DND-41 (cell line): ENCODE measurements around the gene PTPRD.

Experiments
- ATAC-seq: fragments of 200-7000 bp; cut with Tn5 transposase; 3 replicates; pipeline ENCODE4 v1.9.1; 2021; ENCODE audit warnings: low read depth; ENCODE audit not compliant: insufficient read depth
- DNase-seq: peaks from one replicate; pipeline ENCODE4 v3.0.0-alpha.2; 2020
- H2AFZ ChIP-seq: 2 replicates; pipeline ENCODE4 v1.6.0; 2012; ENCODE audit warnings: low read depth, low read length
- H3K27ac ChIP-seq: 2 replicates; pipeline ENCODE4 v1.5.1; 2012; ENCODE audit warnings: low read length, inconsistent platforms
- H3K27me3 ChIP-seq: fragments of 200-600 bp; sonication (generic); 2 replicates; pipeline ENCODE4 v1.6.0; 2012; ENCODE audit warnings: low read length, mild to moderate bottlenecking, inconsistent platforms; ENCODE audit not compliant: insufficient read depth, poor library complexity
- H3K36me3 ChIP-seq: 2 replicates; pipeline ENCODE4 v1.5.1; 2012; ENCODE audit warnings: low read length, inconsistent platforms; ENCODE audit not compliant: insufficient read depth
- H3K4me1 ChIP-seq: 2 replicates; pipeline ENCODE4 v1.5.1; 2012; ENCODE audit warnings: mild to moderate bottlenecking, low read length; ENCODE audit not compliant: insufficient read depth
- H3K4me2 ChIP-seq: 2 replicates; pipeline ENCODE4 v1.6.0; 2012; ENCODE audit warnings: mild to moderate bottlenecking, moderate library complexity, low read length, inconsistent platforms; ENCODE audit not compliant: insufficient read depth
- H3K4me3 ChIP-seq, 2 experiments: fragments of 200-600 bp in 1 of 2; shearing (Covaris generic) in 1 of 2; 2 replicates each; pipeline ENCODE4 v1.5.1; 2012 to 2016; ENCODE audit warnings: inconsistent platforms in 2 of 2, low read length in 2 of 2, mild to moderate bottlenecking in 2 of 2, low read depth in 1 of 2, moderate library complexity in 1 of 2
- H3K79me2 ChIP-seq: 2 replicates; pipeline ENCODE4 v1.6.0; 2012; ENCODE audit warnings: low read length, inconsistent platforms; ENCODE audit not compliant: insufficient read depth
- H3K9ac ChIP-seq: 2 replicates; pipeline ENCODE4 v1.6.0; 2012; ENCODE audit warnings: low read depth, mild to moderate bottlenecking, inconsistent platforms, low read length, moderate library complexity
- H3K9me3 ChIP-seq: 2 replicates; pipeline ENCODE4 v1.5.1; 2012; ENCODE audit warnings: low read length, moderate library complexity, mild to moderate bottlenecking, inconsistent platforms; ENCODE audit not compliant: insufficient read depth, severe bottlenecking
- H4K20me1 ChIP-seq: 2 replicates; pipeline ENCODE4 v1.6.0; 2012; ENCODE audit warnings: low read length; ENCODE audit not compliant: insufficient read depth
- EZH2 ChIP-seq: IDR thresholded peaks from 3 replicates; pipeline ENCODE4 v1.6.1; 2012; ENCODE audit warnings: borderline replicate concordance, low read depth, mild to moderate bottlenecking, moderate library complexity, low read length, inconsistent platforms; ENCODE audit not compliant: severe bottlenecking
- TF ChIP-seq, protein P1 (sequence below): IDR thresholded peaks from 2 replicates; pipeline ENCODE4 v1.5.1; 2012; ENCODE audit warnings: borderline replicate concordance, low read length, moderate library complexity, mild to moderate bottlenecking; ENCODE audit not compliant: poor library complexity, severe bottlenecking; ENCODE audit errors: extremely low read depth

The PTPRD gene

DNA sequence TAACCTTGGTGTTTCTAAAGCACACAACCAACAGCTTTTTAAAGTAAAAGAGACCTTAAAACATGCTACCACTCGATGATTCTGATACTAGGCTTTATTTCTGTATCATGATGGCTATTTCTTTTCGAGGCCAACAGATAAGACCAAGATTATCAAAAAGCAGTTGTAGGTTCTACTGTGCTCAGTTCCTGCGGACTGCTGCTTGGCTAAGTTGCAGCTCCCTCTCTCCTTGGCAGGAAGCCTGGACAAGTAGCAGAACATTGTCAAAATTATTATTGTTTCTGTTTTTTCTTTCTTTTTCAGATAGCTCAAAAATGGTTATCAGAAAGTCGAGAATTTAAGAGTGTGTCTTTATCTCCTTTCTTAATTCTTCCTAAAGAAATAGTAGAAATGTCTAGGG lies 607.6 kb downstream of the PTPRD start:
- Histone ChIP-seq H3K4me3 (no peak overlapping the region), H2AFZ (no peak overlapping the region), H4K20me1 (no peaks in the 10 kb centered on the region), H3K9me3 (no peaks in the 10 kb centered on the region), H3K36me3 (no peaks in the 10 kb centered on the region), H3K79me2 (no peaks in the 10 kb centered on the region), H3K27ac (no peak overlapping the region), H3K4me2 (no peak overlapping the region), H3K4me1 (no peaks in the 10 kb centered on the region), H3K27me3 (no peaks in the 10 kb centered on the region), H3K9ac (no peak overlapping the region)
- DNase-seq (no peak), ATAC-seq (no peak)
- TF ChIP-seq EZH2, result no peak
- TF ChIP-seq, protein P1, sequence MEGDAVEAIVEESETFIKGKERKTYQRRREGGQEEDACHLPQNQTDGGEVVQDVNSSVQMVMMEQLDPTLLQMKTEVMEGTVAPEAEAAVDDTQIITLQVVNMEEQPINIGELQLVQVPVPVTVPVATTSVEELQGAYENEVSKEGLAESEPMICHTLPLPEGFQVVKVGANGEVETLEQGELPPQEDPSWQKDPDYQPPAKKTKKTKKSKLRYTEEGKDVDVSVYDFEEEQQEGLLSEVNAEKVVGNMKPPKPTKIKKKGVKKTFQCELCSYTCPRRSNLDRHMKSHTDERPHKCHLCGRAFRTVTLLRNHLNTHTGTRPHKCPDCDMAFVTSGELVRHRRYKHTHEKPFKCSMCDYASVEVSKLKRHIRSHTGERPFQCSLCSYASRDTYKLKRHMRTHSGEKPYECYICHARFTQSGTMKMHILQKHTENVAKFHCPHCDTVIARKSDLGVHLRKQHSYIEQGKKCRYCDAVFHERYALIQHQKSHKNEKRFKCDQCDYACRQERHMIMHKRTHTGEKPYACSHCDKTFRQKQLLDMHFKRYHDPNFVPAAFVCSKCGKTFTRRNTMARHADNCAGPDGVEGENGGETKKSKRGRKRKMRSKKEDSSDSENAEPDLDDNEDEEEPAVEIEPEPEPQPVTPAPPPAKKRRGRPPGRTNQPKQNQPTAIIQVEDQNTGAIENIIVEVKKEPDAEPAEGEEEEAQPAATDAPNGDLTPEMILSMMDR, result no peak

DNA sequence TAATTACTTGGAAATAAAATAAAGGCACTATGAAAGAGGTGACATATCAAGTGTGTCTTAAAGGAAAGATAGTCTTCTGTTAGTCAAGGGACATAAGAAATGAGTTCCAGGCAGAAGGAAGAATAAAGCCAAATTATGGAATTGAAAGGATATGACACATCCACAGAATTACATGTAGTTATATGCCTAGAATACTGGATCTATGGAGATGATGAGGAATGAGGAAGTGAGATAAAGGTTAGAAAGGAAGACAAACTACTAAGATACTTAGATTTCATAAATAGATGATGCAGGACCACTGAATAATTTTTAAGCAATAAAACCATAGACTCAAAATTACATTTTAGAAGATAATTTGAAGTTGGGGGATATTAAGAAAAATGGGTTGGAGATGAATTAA lies 609.8 kb downstream of the PTPRD start:
- ATAC-seq (no peak), DNase-seq (no peak)
- Histone ChIP-seq H3K27ac (no peak overlapping the region), H3K4me1 (no peaks in the 10 kb centered on the region), H2AFZ (no peak overlapping the region), H3K27me3 (no peaks in the 10 kb centered on the region), H4K20me1 (no peaks in the 10 kb centered on the region), H3K36me3 (no peaks in the 10 kb centered on the region), H3K4me3 (no peak overlapping the region), H3K9ac (no peak overlapping the region), H3K4me2 (no peak overlapping the region), H3K9me3 (no peaks in the 10 kb centered on the region), H3K79me2 (no peaks in the 10 kb centered on the region)
- TF ChIP-seq, protein P1, result no peak
- TF ChIP-seq EZH2, result no peak

DNA sequence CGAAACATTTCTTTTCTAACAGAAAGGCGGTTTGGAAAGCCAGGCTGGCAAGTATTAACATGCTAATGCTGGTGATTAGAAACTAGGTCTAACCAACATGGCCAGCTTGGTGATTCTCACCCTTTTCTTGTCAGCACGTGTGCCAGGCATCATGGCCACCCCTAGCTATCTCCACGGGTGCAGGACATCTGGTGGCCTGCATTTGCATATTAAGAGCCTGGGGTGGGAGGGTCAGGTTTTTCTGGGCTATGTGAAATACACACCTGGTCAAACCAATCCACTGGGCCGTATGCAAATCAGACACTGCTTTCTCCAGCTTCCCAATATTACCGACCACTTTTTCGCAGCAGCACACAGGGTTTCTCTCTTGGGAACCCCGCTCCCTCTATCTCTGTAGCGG lies 612.1 kb downstream of the PTPRD start:
- Histone ChIP-seq H3K27me3 (no peaks in the 10 kb centered on the region), H3K4me1 (no peaks in the 10 kb centered on the region), H3K9me3 (no peaks in the 10 kb centered on the region), H4K20me1 (no peaks in the 10 kb centered on the region), H3K4me3 (no peak overlapping the region), H3K9ac (no peak overlapping the region), H3K79me2 (no peaks in the 10 kb centered on the region), H3K4me2 (no peak overlapping the region), H3K27ac (no peak overlapping the region), H2AFZ (no peak overlapping the region), H3K36me3 (no peaks in the 10 kb centered on the region)
- TF ChIP-seq, protein P1, result no peak
- TF ChIP-seq EZH2, result no peak
- ATAC-seq, result no peak
- no peak for DNase-seq
